Stimulated activated CD4-positive, alpha-beta T cell treated with anti-CD3 and anti-CD28 coated beads, TNF-alpha, amount 100 ng/mL, for 48 hours (primary cell): ENCODE measurements around the gene ELAVL4.

ENCODE experiments used
- DNase-seq, 3 donors: peaks; one replicate each; pipeline ENCODE4 v3.0.0-alpha.2; 2020; ENCODE audit warnings: low read depth in 3 of 3

The ELAVL4 gene

GRCh38 chr1:50177994-50178393 lies 69.3 kb downstream of the ELAVL4 start:
- DNase-seq, result no peak

- DNase-seq, result no peak
These were observed 70.9 kb downstream of the ELAVL4 start for GRCh38 chr1:50179639-50180038.

GRCh38 chr1:50180367-50180766 lies 71.6 kb downstream of the ELAVL4 start:
- DNase-seq, result no peak

- no peak for DNase-seq
These were observed 72.4 kb downstream of the ELAVL4 start for GRCh38 chr1:50181027-50181663.

GRCh38 chr1:50183378-50184133 lies 74.8 kb downstream of the ELAVL4 start:
- no peak for DNase-seq

- DNase-seq, result no peak
These were observed 80.6 kb downstream of the ELAVL4 start for GRCh38 chr1:50189369-50189768.

- DNase-seq, result no peak
These were observed 84.3 kb downstream of the ELAVL4 start for GRCh38 chr1:50193002-50193401.

- DNase-seq, result no peak
These were observed 86.5 kb downstream of the ELAVL4 start for GRCh38 chr1:50195205-50195604.

GRCh38 chr1:50196081-50196480 lies 87.4 kb downstream of the ELAVL4 start:
- DNase-seq, result no peak

GRCh38 chr1:50197216-50197615 lies 88.5 kb downstream of the ELAVL4 start:
- DNase-seq, result no peak

GRCh38 chr1:50208315-50208714 lies 99.6 kb downstream of the ELAVL4 start:
- no peak for DNase-seq

GRCh38 chr1:50208756-50209155 lies 100.0 kb downstream of the ELAVL4 start:
- DNase-seq, result no peak

- DNase-seq, result no peak
These were observed 101.0 kb downstream of the ELAVL4 start for GRCh38 chr1:50209749-50210148.

- no peak for DNase-seq
These were observed 104.8 kb downstream of the ELAVL4 start for GRCh38 chr1:50213505-50213904.

- no peak for DNase-seq
These were observed 106.0 kb downstream of the ELAVL4 start for GRCh38 chr1:50214717-50215116.

- DNase-seq, result no peak
These were observed 109.8 kb downstream of the ELAVL4 start for GRCh38 chr1:50218344-50219120.

GRCh38 chr1:50228871-50229384 lies 120.2 kb downstream of the ELAVL4 start:
- DNase-seq, result no peak

GRCh38 chr1:50231209-50231608 lies 122.5 kb downstream of the ELAVL4 start:
- DNase-seq, result no peak

GRCh38 chr1:50232336-50232735 lies 123.6 kb downstream of the ELAVL4 start:
- no peak for DNase-seq

GRCh38 chr1:50236656-50237055 lies 127.9 kb downstream of the ELAVL4 start:
- DNase-seq, result no peak

GRCh38 chr1:50237056-50237455 lies 128.3 kb downstream of the ELAVL4 start:
- no peak for DNase-seq

- DNase-seq, result no peak
These were observed 135.2 kb downstream of the ELAVL4 start for GRCh38 chr1:50243939-50244338.

- DNase-seq, result no peak
These were observed 138.1 kb downstream of the ELAVL4 start for GRCh38 chr1:50246869-50247268.
